ENCODE data around the gene NCAPG. TPM values are rescaled to one million over a fixed set of nuclear protein-coding genes. Genes with fewer than 3 reads are reported as not detected.

The NCAPG gene
- total RNA-seq, 2 donors from 2014 or later = 0.26 to 0.33 TPM

DNA sequence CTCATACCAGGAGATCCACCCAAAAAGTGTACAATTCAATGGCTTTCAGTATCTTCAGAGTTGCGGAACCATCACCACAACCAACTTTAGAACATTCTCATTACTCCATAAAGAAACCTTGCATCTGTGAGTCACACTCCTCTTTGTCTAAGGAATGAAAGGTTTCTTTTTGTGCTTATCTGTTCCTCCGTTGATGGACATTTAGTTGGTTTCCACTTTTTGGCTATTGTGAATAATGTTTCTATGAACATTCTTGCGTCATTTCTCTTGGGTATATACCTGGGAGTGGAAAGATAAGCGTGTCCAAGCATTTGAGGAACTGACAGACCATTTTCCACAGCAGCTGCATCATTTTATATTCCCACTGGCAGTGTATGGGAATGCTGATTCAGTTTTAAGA, 39.9 kb upstream of the NCAPG start:
- 48 to 62% methylated on average over 4 of the region's 4 CpGs for WGBS, 2 donors
- no peak for TF ChIP-seq POLR2A (IDR thresholded peaks at IDR 0.05)
- no peak for TF ChIP-seq CTCF (IDR thresholded peaks at IDR 0.05)
- Histone ChIP-seq H3K27me3 (no peaks in the 10 kb centered on the region), H3K4me3 (no peak overlapping the region), H3K27ac (no peak overlapping the region), H3K9me3 (no peaks in the 10 kb centered on the region), H3K4me1 (no peaks in the 10 kb centered on the region), H3K36me3 (replicated peaks in 1 of 2; ENCODE audit: insufficient read depth in 1 of 2, low read depth in 2 of 2) (no peaks in the 10 kb centered on the region)
- intact Hi-C loops (cut with DNase I) = no loop called here
- DNase-seq (no peak), ATAC-seq (no peak)

DNA sequence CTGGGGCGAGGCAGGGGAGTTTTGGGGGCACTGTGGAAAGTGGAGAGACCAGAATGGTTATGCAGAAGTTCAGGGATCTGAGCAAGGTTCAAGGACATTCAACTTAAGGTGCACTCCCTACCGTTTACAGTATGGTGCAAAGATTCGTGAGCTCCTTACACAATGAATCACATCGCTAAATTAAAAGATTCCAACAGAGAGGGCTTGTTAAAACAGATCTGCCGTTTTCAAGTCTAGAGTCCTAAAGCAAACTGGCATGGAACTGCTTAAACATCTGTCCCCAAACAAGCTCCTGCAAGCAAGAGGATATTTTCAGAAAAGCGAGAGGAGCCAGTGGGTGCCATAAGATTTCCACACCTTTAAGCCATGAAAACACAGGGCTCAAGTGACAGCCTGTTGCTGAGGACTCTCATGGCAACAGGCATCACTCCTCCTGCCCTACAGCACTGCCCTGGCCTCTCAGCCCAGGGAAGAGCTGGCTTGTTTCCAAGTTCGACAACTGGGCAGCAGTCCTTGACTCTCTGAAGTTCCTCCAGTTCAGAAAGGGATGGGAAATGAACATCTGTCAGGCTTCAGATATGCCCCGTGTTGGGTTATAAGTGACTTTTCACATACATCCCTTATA, 39.4 kb upstream of the NCAPG start:
- Histone ChIP-seq H3K4me3 (no peak overlapping the region), H3K27ac (no peak overlapping the region), H3K27me3 (no peaks in the 10 kb centered on the region), H3K36me3 (replicated peaks in 1 of 2; ENCODE audit: insufficient read depth in 1 of 2, low read depth in 2 of 2) (no peaks in the 10 kb centered on the region), H3K9me3 (no peaks in the 10 kb centered on the region), H3K4me1 (no peaks in the 10 kb centered on the region)
- no peak for TF ChIP-seq CTCF (IDR thresholded peaks at IDR 0.05)
- no peak for TF ChIP-seq POLR2A (IDR thresholded peaks at IDR 0.05)
- DNase-seq = no peak
- no peak for ATAC-seq
- 44 to 52% methylated on average over 8 of the region's 8 CpGs for WGBS, 2 donors
- intact Hi-C loops (cut with DNase I) = no loop called here

DNA sequence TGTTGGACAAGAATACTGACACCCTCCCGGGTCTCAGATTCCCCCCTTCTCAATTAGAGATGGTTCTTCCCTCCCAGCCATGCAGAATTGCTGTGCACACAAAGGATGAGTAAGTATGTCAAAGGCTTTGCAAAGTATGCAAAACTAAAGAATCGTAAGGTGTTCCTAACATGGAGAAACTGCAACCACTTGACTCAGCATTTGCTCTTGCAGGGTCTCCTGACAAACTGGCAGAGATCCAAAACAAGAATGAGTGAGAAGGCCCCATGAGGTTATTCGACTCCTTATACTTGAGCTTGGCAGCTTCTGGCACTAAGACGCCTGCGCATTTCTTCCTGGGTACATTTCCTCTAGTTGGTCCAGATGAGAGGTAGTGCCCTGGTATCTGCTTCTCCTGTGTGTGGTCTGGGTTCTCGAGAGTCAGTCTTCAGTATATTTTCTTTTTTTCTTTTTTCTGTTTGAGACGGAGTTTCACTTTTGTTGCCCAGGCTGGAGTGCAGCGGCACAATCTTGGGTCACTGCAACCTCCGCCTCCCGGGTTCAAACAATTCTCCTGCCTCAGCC, 37.6 kb upstream of the NCAPG start:
- Histone ChIP-seq H3K9me3 (no peaks in the 10 kb centered on the region), H3K4me1 (no peaks in the 10 kb centered on the region), H3K27ac (no peak overlapping the region), H3K36me3 (replicated peaks in 1 of 2; ENCODE audit: insufficient read depth in 1 of 2, low read depth in 2 of 2) (no peaks in the 10 kb centered on the region), H3K4me3 (no peak overlapping the region), H3K27me3 (no peaks in the 10 kb centered on the region)
- intact Hi-C loops (cut with DNase I) = no loop called here
- ATAC-seq = no peak
- TF ChIP-seq POLR2A (IDR thresholded peaks at IDR 0.05) (no peak), CTCF (IDR thresholded peaks at IDR 0.05) (no peak)
- no peak for DNase-seq
- 78 to 88% methylated on average over 10 of the region's 10 CpGs for WGBS, 2 donors

DNA sequence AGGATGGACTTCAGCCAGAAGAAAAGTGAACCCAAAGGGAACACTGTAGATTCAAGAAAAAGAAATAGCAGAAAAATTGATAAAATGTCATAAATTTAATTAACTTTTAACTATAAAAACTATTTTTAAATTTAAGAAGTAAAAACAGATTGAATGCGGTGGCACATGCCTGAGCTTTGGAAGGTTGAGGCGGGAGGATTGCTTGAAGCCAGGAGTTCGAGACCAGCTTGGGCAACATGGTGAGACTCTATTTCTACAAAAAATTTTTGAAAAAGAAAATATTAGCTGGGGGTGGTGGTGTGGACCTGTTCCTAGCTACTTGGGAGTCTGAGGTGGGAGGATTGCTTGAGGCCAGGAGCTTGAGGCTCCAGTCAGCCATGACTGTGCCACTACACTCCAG, 32.3 kb upstream of the NCAPG start:
- peaks cover 18% of the 10 kb centered on the region for H3K4me1 ChIP-seq
- H3K4me3 ChIP-seq = no peak overlapping the region
- no peaks in the 10 kb centered on the region for H3K9me3 ChIP-seq
- DNase-seq (no peak), ATAC-seq (no peak)
- no peaks in the 10 kb centered on the region for H3K36me3 ChIP-seq (replicated peaks in 1 of 2; ENCODE audit: insufficient read depth in 1 of 2, low read depth in 2 of 2)
- H3K27me3 ChIP-seq = no peaks in the 10 kb centered on the region
- TF ChIP-seq POLR2A (IDR thresholded peaks at IDR 0.05) = no peak
- no peak for TF ChIP-seq CTCF (IDR thresholded peaks at IDR 0.05)
- 93 to 94% methylated on average over 3 of the region's 3 CpGs for WGBS, 2 donors
- intact Hi-C loops (cut with DNase I) = no loop called here
- H3K27ac ChIP-seq = no peak overlapping the region

All from body of pancreas (tissue), 4 donors.